Mucosa of descending colon (tissue), 3 donors: ENCODE measurements around the gene ADCY4. TPM values are rescaled to one million over a fixed set of nuclear protein-coding genes. Genes with fewer than 3 reads are reported as not detected.

ENCODE experiments used
- ATAC-seq: fragments of 200-7000 bp; cut with Tn5 transposase; one replicate; pipeline ENCODE4 v1.9.1; 2020; ENCODE audit warnings: mild to moderate bottlenecking, moderate library complexity
- DNase-seq, 3 donors: peaks; one replicate each; pipeline ENCODE4 v3.0.0-alpha.2; 2020
- H3K36me3 ChIP-seq: fragments of 200-600 bp; one replicate; pipeline ENCODE4 v1.8.0; 2021; ENCODE audit warnings: low read depth, mild to moderate bottlenecking
- H3K4me1 ChIP-seq: fragments of 200-600 bp; one replicate; pipeline ENCODE4 v1.8.0; 2021; ENCODE audit warnings: low read depth, mild to moderate bottlenecking
- H3K4me3 ChIP-seq: fragments of 200-600 bp; one replicate; pipeline ENCODE4 v1.8.0; 2021; ENCODE audit warnings: mild to moderate bottlenecking
- H3K9me3 ChIP-seq: fragments of 200-600 bp; one replicate; pipeline ENCODE4 v1.8.0; 2021; ENCODE audit warnings: mild to moderate bottlenecking
- intact Hi-C, 2 donors: fragments of 100-400 bp; cut with DNase I in 1 of 2; cut with micrococcal nuclease in 1 of 2; formaldehyde crosslinking; loops; one replicate each; pipeline versions ENCODE4 v1.11.0 to v1.11.1; 2022; cut with DNase I, micrococcal nuclease
- total RNA-seq, 3 donors: library from RNA; stranded (reverse); fragmentation: NEBNext Ultra II Directional in 2 of 3; extraction: Animal tissue kit (Norgen Biotek cat#: 25700) in 2 of 3; gene quantifications; one replicate each; pipeline versions ENCODE4 v1.2.1 to v1.2.4, GENCODE V29; 2021 to 2023
- TF ChIP-seq, protein P1 (sequence below): fragments of 200-600 bp; IDR thresholded peaks from one replicate; pipeline ENCODE4 v1.8.0; 2022; ENCODE audit warnings: antibody characterized with exemption, mild to moderate bottlenecking
- donor health status: DM: no; HTN: no; CAD: no; lungs with moderate emphysema.
- donor health status: DM: no; HTN: no; CAD: no.
- donor health status: DM: no; HTN: yes; CAD: no.

ADCY4 gene
- total RNA-seq, 3 donors from 2014 or later: 13.9 to 23.5 (median 20.7) TPM

DNA sequence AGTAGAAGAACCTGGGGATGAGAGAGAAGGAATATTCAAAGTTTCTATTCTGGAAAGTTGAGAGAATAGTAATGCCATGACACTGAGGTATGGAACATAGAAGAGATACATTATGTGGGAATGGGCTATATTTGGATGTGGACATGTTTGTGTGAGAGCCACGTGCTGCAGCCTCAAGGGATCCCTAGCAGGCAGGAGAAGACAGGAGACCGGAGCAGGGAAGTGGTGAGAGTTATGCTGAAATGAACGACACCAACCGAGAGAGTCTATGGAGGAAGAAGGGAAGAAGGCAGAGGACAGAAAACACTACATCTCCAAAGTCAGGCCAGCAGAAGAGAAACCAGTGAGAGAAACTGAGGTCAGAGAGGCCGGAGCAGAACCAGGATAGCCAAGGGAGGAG lies 14.9 kb upstream of the ADCY4 start:
- TF ChIP-seq, protein P1, sequence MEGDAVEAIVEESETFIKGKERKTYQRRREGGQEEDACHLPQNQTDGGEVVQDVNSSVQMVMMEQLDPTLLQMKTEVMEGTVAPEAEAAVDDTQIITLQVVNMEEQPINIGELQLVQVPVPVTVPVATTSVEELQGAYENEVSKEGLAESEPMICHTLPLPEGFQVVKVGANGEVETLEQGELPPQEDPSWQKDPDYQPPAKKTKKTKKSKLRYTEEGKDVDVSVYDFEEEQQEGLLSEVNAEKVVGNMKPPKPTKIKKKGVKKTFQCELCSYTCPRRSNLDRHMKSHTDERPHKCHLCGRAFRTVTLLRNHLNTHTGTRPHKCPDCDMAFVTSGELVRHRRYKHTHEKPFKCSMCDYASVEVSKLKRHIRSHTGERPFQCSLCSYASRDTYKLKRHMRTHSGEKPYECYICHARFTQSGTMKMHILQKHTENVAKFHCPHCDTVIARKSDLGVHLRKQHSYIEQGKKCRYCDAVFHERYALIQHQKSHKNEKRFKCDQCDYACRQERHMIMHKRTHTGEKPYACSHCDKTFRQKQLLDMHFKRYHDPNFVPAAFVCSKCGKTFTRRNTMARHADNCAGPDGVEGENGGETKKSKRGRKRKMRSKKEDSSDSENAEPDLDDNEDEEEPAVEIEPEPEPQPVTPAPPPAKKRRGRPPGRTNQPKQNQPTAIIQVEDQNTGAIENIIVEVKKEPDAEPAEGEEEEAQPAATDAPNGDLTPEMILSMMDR: no peak

DNA sequence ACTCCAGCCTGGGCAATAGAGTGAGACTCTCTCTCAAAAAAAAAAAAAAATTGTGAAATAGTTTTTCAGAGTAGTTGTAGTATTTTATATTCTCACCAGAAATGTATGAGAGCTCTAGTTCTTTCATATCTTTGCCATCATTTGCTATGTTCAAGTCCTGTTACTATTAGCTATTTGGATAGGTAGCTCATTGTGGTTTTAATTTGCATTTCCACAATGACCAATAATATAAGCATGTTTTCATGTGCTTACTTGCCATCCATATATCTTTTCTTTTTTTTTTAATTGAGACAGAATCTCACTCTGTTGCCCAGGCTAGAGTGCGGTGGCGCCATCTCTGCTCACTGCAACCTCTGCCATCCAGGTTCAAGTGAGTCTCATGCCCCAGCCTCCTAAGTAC lies 13.3 kb upstream of the ADCY4 start:
- no peak overlapping the region for H3K4me3 ChIP-seq

More for the DNA sequence above, 14.9 kb upstream of the ADCY4 start:
- Histone ChIP-seq H3K4me1 (peaks cover 4% of the 10 kb centered on the region), H3K4me3 (no peak overlapping the region), H3K36me3 (no peaks in the 10 kb centered on the region), H3K9me3 (no peaks in the 10 kb centered on the region)
- ATAC-seq (no peak), DNase-seq (no peak)
- intact Hi-C loops: no loop called here

DNA sequence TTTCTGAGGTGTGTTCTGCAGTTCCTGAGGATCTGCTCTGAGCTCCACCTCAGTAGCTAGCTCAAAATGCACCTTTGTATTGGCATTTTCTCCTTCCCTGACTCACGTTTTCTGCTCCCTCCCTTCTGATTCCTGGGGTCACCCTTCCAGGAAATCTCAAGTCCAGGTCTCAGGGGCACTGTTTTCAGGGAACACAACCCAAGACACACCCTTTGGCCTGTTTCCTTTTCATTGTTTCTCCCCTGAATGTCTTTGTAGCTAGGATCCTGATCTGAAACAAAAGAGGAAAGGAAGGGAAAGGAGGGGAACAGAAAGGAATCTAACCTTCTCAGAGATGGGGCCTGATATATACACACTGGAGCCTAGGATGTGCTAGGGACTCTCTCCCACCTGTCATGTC lies 12.3 kb upstream of the ADCY4 start:
- DNase-seq: no peak
- peak; percentile 16 for ATAC-seq
- H3K4me1 ChIP-seq: no peaks in the 10 kb centered on the region
- TF ChIP-seq, protein P1: no peak
- H3K9me3 ChIP-seq: no peaks in the 10 kb centered on the region
- H3K4me3 ChIP-seq: no peak overlapping the region
- no peaks in the 10 kb centered on the region for H3K36me3 ChIP-seq
- intact Hi-C loops: no loop called here

More for the DNA sequence above, 13.3 kb upstream of the ADCY4 start:
- Histone ChIP-seq H3K4me1 (peaks cover under 1% of the 10 kb centered on the region), H3K36me3 (no peaks in the 10 kb centered on the region), H3K9me3 (no peaks in the 10 kb centered on the region)
- DNase-seq (no peak), ATAC-seq (no peak)
- intact Hi-C loops: no loop called here
- TF ChIP-seq, protein P1: no peak

DNA sequence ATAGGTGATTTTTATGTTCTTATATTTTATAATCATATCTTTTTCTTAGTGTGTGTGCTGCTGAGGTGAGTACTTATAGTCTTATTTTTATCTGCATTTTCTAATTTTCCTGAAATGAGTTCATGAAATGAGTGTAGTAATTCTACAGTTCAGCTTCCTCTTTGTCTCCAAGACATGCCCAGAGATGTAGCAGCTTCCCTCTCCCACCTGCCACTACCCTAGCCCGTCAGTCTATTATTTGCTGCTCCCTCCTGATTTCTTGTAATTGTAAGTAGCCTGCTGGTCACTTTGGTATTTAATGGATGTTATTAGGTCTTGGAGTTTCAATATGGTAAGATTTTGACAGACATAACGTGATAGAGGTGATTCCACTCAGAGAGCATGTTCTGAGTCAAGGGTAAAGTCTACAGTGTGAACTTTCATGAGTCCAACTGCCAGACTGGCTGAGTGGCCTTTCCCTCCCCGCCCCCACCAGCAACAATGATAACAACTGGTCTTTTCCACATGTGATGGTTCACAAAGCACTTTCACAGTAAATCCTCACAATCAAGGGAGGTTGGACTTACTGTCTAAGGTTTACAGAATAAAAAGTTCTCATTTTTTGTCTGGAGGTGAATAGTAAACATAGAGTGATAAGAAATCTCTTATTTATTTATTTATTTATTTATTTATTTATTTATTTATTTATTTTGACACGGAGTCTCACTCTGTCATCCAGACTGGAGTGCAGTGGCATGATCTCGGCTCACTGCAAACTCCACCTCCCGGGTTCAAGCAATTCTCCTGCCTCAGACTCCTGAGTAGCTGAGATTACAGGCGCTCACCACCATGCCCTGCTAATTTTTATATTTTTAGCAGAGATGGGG lies 9.2 kb upstream of the ADCY4 start:
- H3K9me3 ChIP-seq: no peaks in the 10 kb centered on the region
- DNase-seq: peak in 1 of 3 donors; percentile 58
- no peak overlapping the region for H3K4me3 ChIP-seq
- TF ChIP-seq, protein P1: no peak
- H3K36me3 ChIP-seq: no peaks in the 10 kb centered on the region
- intact Hi-C loops: no loop called here
- ATAC-seq: peak; percentile 38
- H3K4me1 ChIP-seq: peaks cover 2% of the 10 kb centered on the region

DNA sequence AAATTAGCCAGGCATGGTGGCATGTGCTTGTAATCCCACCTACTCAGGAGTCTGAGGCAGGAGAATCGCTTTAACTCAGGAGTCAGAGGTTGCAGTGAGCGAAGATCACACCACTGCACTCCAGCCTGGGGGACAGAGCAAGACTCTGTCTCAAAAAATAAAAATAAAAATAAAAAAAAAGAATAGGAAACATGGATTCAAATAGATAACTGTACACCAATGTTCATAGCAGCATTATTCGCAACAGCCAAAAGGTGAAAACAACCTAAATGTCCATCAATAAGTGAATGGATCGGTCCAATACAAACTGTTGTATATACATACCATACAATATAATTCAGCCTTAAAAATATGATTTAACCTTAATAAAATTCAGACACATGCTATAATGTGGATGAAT lies 8.0 kb upstream of the ADCY4 start:
- TF ChIP-seq, protein P1: no peak
- no peak for ATAC-seq

More for the DNA sequence above, 8.0 kb upstream of the ADCY4 start:
- peaks cover 12% of the 10 kb centered on the region for H3K4me1 ChIP-seq
- H3K9me3 ChIP-seq: no peaks in the 10 kb centered on the region
- H3K4me3 ChIP-seq: no peak overlapping the region
- intact Hi-C loops: no loop called here
- no peaks in the 10 kb centered on the region for H3K36me3 ChIP-seq
- no peak for DNase-seq
